BJ (cell line): Measurements from ENCODE around the gene MMEL1. TPM values are rescaled to one million over a fixed set of nuclear protein-coding genes. Genes with fewer than 3 reads are reported as not detected.

Experiments
- CTCF ChIA-PET: fragments of 350-600 bp; formaldehyde crosslinking; extraction: SDS; loops from one replicate; lab custom pipeline; 2021; ENCODE audit warnings: antibody characterized with exemption, inconsistent platforms; lab: Yijun Ruan, JAX
- POLR2A ChIA-PET: fragments of 300-600 bp; sonication (Branson Sonifier 250); formaldehyde crosslinking; extraction: SDS; loops from one replicate; lab custom pipeline; 2021; ENCODE audit warnings: antibody characterized with exemption; lab: Charles Lee
- DNase-seq: peaks from one replicate; pipeline ENCODE4 v3.0.0-alpha.2; 2011; ENCODE audit warnings: low read depth
- H3K27me3 ChIP-seq: 2 replicates; pipeline ENCODE4 v1.6.0; 2011; ENCODE audit warnings: low read length; ENCODE audit not compliant: control insufficient read depth, insufficient read depth
- H3K36me3 ChIP-seq: 2 replicates; pipeline ENCODE4 v1.5.1; 2011; ENCODE audit warnings: low read length; ENCODE audit not compliant: control insufficient read depth, insufficient read depth
- H3K4me3 ChIP-seq: 2 replicates; pipeline ENCODE4 v1.5.1; 2011; ENCODE audit warnings: low read depth, mild to moderate bottlenecking, control low read depth, low read length
- CTCF ChIP-seq: IDR thresholded peaks from 2 replicates; pipeline ENCODE4 v1.5.1; 2011; ENCODE audit warnings: low read depth, mild to moderate bottlenecking, control low read depth, inconsistent platforms, low read length, moderate library complexity; ENCODE audit not compliant: insufficient read depth
- polyA plus RNA-seq: library from polyadenylated mRNA; depleted of rRNA; stranded (reverse); fragments of >200 nt; gene quantifications from 2 replicates; pipeline ENCODE4 v1.2.3, GENCODE V29; 2011

MMEL1 gene
- polyA plus RNA-seq, 1 experiment = 0.17 TPM

- Histone ChIP-seq H3K36me3 (no peaks in the 10 kb centered on the region; the same call in 1 of the 2 replicates), H3K4me3 (no peak overlapping the region), H3K27me3 (no peaks in the 10 kb centered on the region)
- DNase-seq = no peak
- no peak for TF ChIP-seq CTCF
- CTCF ChIA-PET = interaction anchor here (1.2 to 3.2 kb wide), 2 partner anchors 12 to 177 kb away, joined by 3 to 28 read pairs; no protein-coding TSS in a partner anchor
- POLR2A ChIA-PET = no interaction called here
These were observed 74.0 kb downstream of the MMEL1 start for GRCh38 chr1:2558861-2559260.

GRCh38 chr1:2558420-2558819, 74.4 kb downstream of the MMEL1 start:
- CTCF ChIA-PET = interaction anchor here (1.2 to 3.2 kb wide), 2 partner anchors 11 to 177 kb away, joined by 3 to 28 read pairs; no protein-coding TSS in a partner anchor
- POLR2A ChIA-PET = no interaction called here

GRCh38 chr1:2557482-2558400, 75.1 kb downstream of the MMEL1 start:
- CTCF ChIA-PET = interaction anchor here (1.2 to 3.2 kb wide), 4 partner anchors 11 to 363 kb away, joined by 3 to 28 read pairs (median 5); partner anchors contain the start of gene FAAP20
- no peaks in the 10 kb centered on the region; the same call in 1 of the 2 replicates for H3K36me3 ChIP-seq
- no peak overlapping the region for H3K4me3 ChIP-seq
- H3K27me3 ChIP-seq = no peaks in the 10 kb centered on the region
- no peak for TF ChIP-seq CTCF
- POLR2A ChIA-PET = no interaction called here
- DNase-seq = no peak

More at GRCh38 chr1:2558420-2558819, 74.4 kb downstream of the MMEL1 start:
- Histone ChIP-seq H3K4me3 (no peak overlapping the region), H3K36me3 (no peaks in the 10 kb centered on the region; the same call in 1 of the 2 replicates), H3K27me3 (no peaks in the 10 kb centered on the region)
- DNase-seq = no peak
- TF ChIP-seq CTCF = no peak

GRCh38 chr1:2556678-2557481, 75.9 kb downstream of the MMEL1 start:
- no peak for DNase-seq
- H3K4me3 ChIP-seq = peak overlapping the region; percentile 56
- CTCF ChIA-PET = interaction anchor here (1.4 to 3.2 kb wide), 5 partner anchors 8 to 362 kb away, joined by 3 to 28 read pairs (median 4); partner anchors contain the start of gene FAAP20
- POLR2A ChIA-PET = no interaction called here
- no peaks in the 10 kb centered on the region for H3K27me3 ChIP-seq
- H3K36me3 ChIP-seq = no peaks in the 10 kb centered on the region; the same call in 1 of the 2 replicates
- TF ChIP-seq CTCF = no peak
